GM12878 (cell line): Measurements from ENCODE around the gene CD300LG. TPM values are rescaled to one million over a fixed set of nuclear protein-coding genes. Genes with fewer than 3 reads are reported as not detected.

ENCODE experiments used
- ATAC-seq: fragments of 200-7000 bp; cut with Tn5 transposase; 3 replicates; pipeline ENCODE4 v1.9.1; 2020; ENCODE audit warnings: mild to moderate bottlenecking, moderate library complexity
- BruUV-seq: library from RNA; stranded (reverse); fragments of 400-500 nt; replicated peaks from 2 replicates; lab custom pipeline; 2021; lab: Mats Ljungman, UMichigan
- CTCF ChIA-PET: fragments of 300-600 bp; sonication (Branson Sonifier 250); formaldehyde crosslinking; extraction: SDS; loops from one replicate; lab custom pipeline; 2021; ENCODE audit warnings: inconsistent platforms; lab: Yijun Ruan, JAX
- POLR2A ChIA-PET: fragments of 350-600 bp; formaldehyde crosslinking; extraction: SDS; loops from one replicate; lab custom pipeline; 2021; ENCODE audit warnings: inconsistent platforms; lab: Charles Lee
- RAD21 ChIA-PET: fragments of 300-600 bp; sonication (Branson Sonifier 250); formaldehyde crosslinking; loops from one replicate; lab custom pipeline; 2023; ENCODE audit warnings: antibody characterized with exemption; ENCODE audit not compliant: unreplicated experiment; lab: Charles Lee
- SMC1A ChIA-PET: fragments of 300-600 bp; sonication (Branson Sonifier 250); formaldehyde crosslinking; loops from one replicate; lab custom pipeline; 2023; ENCODE audit not compliant: unreplicated experiment, uncharacterized antibody; lab: Charles Lee
- DNase-seq: peaks from one replicate; pipeline ENCODE4 v3.0.0-alpha.2; 2011; ENCODE audit warnings: low read depth, low spot score
- FAIRE-seq: peaks from 3 replicates; lab custom pipeline; 2011; peaks lifted over from hg19 to GRCh38; lab: Jason Lieb, UNC
- H2AFZ ChIP-seq: 2 replicates; pipeline ENCODE4 v1.6.0; 2011; ENCODE audit warnings: low read depth, low read length, control low read depth; ENCODE audit not compliant: control insufficient read depth
- H3K27ac ChIP-seq: 2 replicates; pipeline ENCODE4 v1.5.1; 2011; ENCODE audit warnings: control low read depth; ENCODE audit not compliant: control insufficient read depth, insufficient read depth
- H3K27me3 ChIP-seq, 2 experiments: replicated peaks in 1 of 2; 2 replicates each; pipeline versions ENCODE4 v1.6.0 to v1.6.1; 2011; ENCODE audit warnings: low read length in 1 of 2; ENCODE audit not compliant: control insufficient read depth in 2 of 2, insufficient read depth in 2 of 2
- H3K36me3 ChIP-seq, 2 experiments: 2 replicates each; pipeline ENCODE4 v1.5.1; 2011; ENCODE audit warnings: low read length in 1 of 2; ENCODE audit not compliant: control insufficient read depth in 2 of 2, insufficient read depth in 2 of 2
- H3K4me1 ChIP-seq: 2 replicates; pipeline ENCODE4 v1.6.1; 2011; ENCODE audit warnings: mild to moderate bottlenecking, low read length, moderate library complexity, mixed read lengths; ENCODE audit not compliant: control insufficient read depth, insufficient read depth
- H3K4me2 ChIP-seq: 2 replicates; pipeline ENCODE4 v1.6.0; 2011; ENCODE audit warnings: control low read depth; ENCODE audit not compliant: control insufficient read depth, insufficient read depth
- H3K4me3 ChIP-seq: fragments of 200-600 bp; sonication (generic); 2 replicates; pipeline ENCODE4 v1.5.1; 2016
- H3K79me2 ChIP-seq: 2 replicates; pipeline ENCODE4 v1.6.0; 2011; ENCODE audit warnings: low read length; ENCODE audit not compliant: control insufficient read depth, insufficient read depth
- H3K9ac ChIP-seq: 2 replicates; pipeline ENCODE4 v1.8.0; 2011; ENCODE audit warnings: low read length, control low read depth, mixed read lengths; ENCODE audit not compliant: control insufficient read depth, insufficient read depth
- H3K9me3 ChIP-seq: replicated peaks from 3 replicates; pipeline ENCODE4 v1.5.1; 2011; ENCODE audit warnings: mild to moderate bottlenecking, low read length; ENCODE audit not compliant: control insufficient read depth, insufficient read depth
- H4K20me1 ChIP-seq: 2 replicates; pipeline ENCODE4 v1.6.0; 2011; ENCODE audit not compliant: control insufficient read depth, insufficient read depth
- ASH2L ChIP-seq: fragments of 300-600, 200-600 bp; sonication (generic); IDR thresholded peaks from 2 replicates; pipeline ENCODE4 v1.6.1; 2017; ENCODE audit warnings: low read depth, mild to moderate bottlenecking, borderline replicate concordance
- CBX3 ChIP-seq: fragments of 200-600 bp; sonication (generic); IDR thresholded peaks from 2 replicates; pipeline ENCODE4 v1.6.1; 2016; ENCODE audit warnings: low read depth, borderline replicate concordance
- CREB1 ChIP-seq: IDR thresholded peaks from 2 replicates; pipeline ENCODE4 v1.6.1; 2012; ENCODE audit warnings: low read depth, mild to moderate bottlenecking, inconsistent platforms
- EP300 ChIP-seq, 2 experiments: fragments of 150-350 bp in 1 of 2; IDR thresholded peaks; 2 replicates each; pipeline ENCODE4 v1.6.1; 2011 to 2012; ENCODE audit warnings: low read depth in 2 of 2, low read length in 2 of 2, borderline replicate concordance in 1 of 2, improper control_type of control experiment in 1 of 2, inconsistent platforms in 1 of 2; ENCODE audit not compliant: control insufficient read depth in 1 of 2
- GATAD2B ChIP-seq: fragments of 450-650 bp; conservative IDR thresholded peaks from 2 replicates; pipeline ENCODE4 v1.6.1; 2017; ENCODE audit warnings: low read depth, mild to moderate bottlenecking, moderate library complexity
- JUNB ChIP-seq: IDR thresholded peaks from 2 replicates; pipeline ENCODE4 v1.6.1; 2016; ENCODE audit warnings: antibody characterized with exemption, mild to moderate bottlenecking
- MLLT1 ChIP-seq: fragments of 450-650 bp; IDR thresholded peaks from 2 replicates; pipeline ENCODE4 v1.6.1; 2016; ENCODE audit warnings: mild to moderate bottlenecking
- STAT3 ChIP-seq: IDR thresholded peaks from 2 replicates; pipeline ENCODE4 v1.6.1; 2011; ENCODE audit warnings: low read depth, low read length, improper control_type of control experiment
- WGBS: methylation state at CpG from one replicate; pipeline ENCODE4 v1.1.6; 2016; ENCODE audit warnings: low lambda C conversion rate; ENCODE audit not compliant: insufficient replicate concordance, insufficient coverage; ENCODE audit errors: missing lambda C conversion rate; 5-methylcytosine and 5-hydroxymethylcytosine counted together
- in situ Hi-C: fragments of 300-500 bp; cut with MboI; formaldehyde crosslinking; loops from 9 replicates; pipeline ENCODE4 v1.14.3; 2018; ENCODE audit warnings: mixed read lengths
- intact Hi-C: fragments of 100-400 bp; cut with micrococcal nuclease; formaldehyde crosslinking; loops from one replicate; pipeline ENCODE4 v1.14.2; 2022; ENCODE audit not compliant: unreplicated experiment
- polyA plus RNA-seq, 11 experiments: library from polyadenylated mRNA; depleted of rRNA in 4 of 11; unstranded in 6 of 11; stranded (reverse) in 5 of 11; fragments of >200 nt; fragmentation: Nextera tagmentation in 4 of 11; fragmentation: Illumina TruSeq in 1 of 11; extraction: Ambion mirVana in 4 of 11; extraction: Trizol in 1 of 11; gene quantifications; 1 replicate in 1 of 11; 2 replicates in 10 of 11; pipeline versions ENCODE4 v1.2.1 to v1.2.3, GENCODE V29; 2011 to 2016; ENCODE audit warnings: inconsistent platforms in 2 of 11, missing spikeins in 2 of 11, low read depth in 1 of 11
- total RNA-seq, 4 experiments: library from RNA; depleted of rRNA in 3 of 4; stranded (reverse); fragments of >200 nt in 3 of 4; fragmentation: Illumina TruSeq in 1 of 4; extraction: Trizol in 1 of 4; gene quantifications; 2 replicates each; pipeline versions ENCODE4 v1.2.1 to v1.2.3, GENCODE V29; 2013 to 2021

The CD300LG gene
- total and polyA plus RNA-seq, 10 of the 15 experiments (the other 5 are each of a cell fraction or from before 2014, with no cell fraction given): not detected

GRCh38 chr17:43844241-43844640 is 2.7 kb upstream of the CD300LG start:
- in situ Hi-C loops: no loop called here
- TF ChIP-seq CREB1 (no peak), MLLT1 (no peak), GATAD2B (no peak), EP300 (IDR thresholded peaks at IDR 0.05; ENCODE audit: borderline replicate concordance in 1 of 2, control insufficient read depth in 1 of 2, low read depth in 2 of 2, low read length in 2 of 2) (no peak), CBX3 (no peak), STAT3 (no peak), ASH2L (no peak), JUNB (no peak)
- intact Hi-C loops: no loop called here
- Histone ChIP-seq H3K4me1 (no peaks in the 10 kb centered on the region), H3K27me3 (no peaks in the 10 kb centered on the region), H3K9ac (no peak overlapping the region), H2AFZ (no peak overlapping the region), H3K36me3 (no peaks in the 10 kb centered on the region), H3K27ac (no peak overlapping the region), H3K4me2 (no peak overlapping the region), H3K79me2 (no peaks in the 10 kb centered on the region), H3K4me3 (no peak overlapping the region), H4K20me1 (no peaks in the 10 kb centered on the region), H3K9me3 (no peaks in the 10 kb centered on the region)
- FAIRE-seq: no peak
- no peak for DNase-seq
- ChIA-PET RAD21 (interaction anchor here (0.8 kb wide), 1 partner anchor 17 kb away, joined by 3 read pairs; no protein-coding TSS in a partner anchor), SMC1A (interaction anchor here (0.6 kb wide), 2 partner anchors 24 to 1798 kb away, joined by 3 to 4 read pairs; no protein-coding TSS in a partner anchor), CTCF (interaction anchor here (0.6 kb wide), 1 partner anchor 77 kb away, joined by 3 read pairs; no protein-coding TSS in a partner anchor), POLR2A (no interaction called here)
- no peak for ATAC-seq
- BruUV-seq: no TSS peak
- WGBS: 9% methylated on average over 5 of the region's 5 CpGs
